ENCODE results near the gene PHLDB2.

GRCh38 chr3:111986800-111987199 lies 127.7 kb downstream of the PHLDB2 start:
- no peak for TF ChIP-seq CTCF (IDR thresholded peaks at IDR 0.05)
- TF ChIP-seq POLR2A (IDR thresholded peaks at IDR 0.05), result no peak

All from heart left ventricle (tissue), 13 donors.